ENCODE measurements around the gene AKIP1.

AKIP1 gene

GRCh38 chr11:8961401-8961800 lies 50.4 kb downstream of the AKIP1 start:
- DNase-seq, result no peak

GRCh38 chr11:8962841-8963240 lies 51.9 kb downstream of the AKIP1 start:
- no peak for DNase-seq

GRCh38 chr11:8963569-8964323 lies 52.8 kb downstream of the AKIP1 start:
- peak; percentile 82 for DNase-seq

GRCh38 chr11:8964324-8965320 lies 53.6 kb downstream of the AKIP1 start, which contains the start of gene TMEM9B:
TMEM9B (minus strand) TSS chr11:8964442; CDS start chr11:8964313, 129 bp downstream.
- DNase-seq, result peak; percentile 82

- DNase-seq, result no peak
Measured at GRCh38 chr11:8967184-8967583, 56.2 kb downstream of the AKIP1 start.
